ENCODE measurements around the gene CAMTA1.

Gene CAMTA1

DNA sequence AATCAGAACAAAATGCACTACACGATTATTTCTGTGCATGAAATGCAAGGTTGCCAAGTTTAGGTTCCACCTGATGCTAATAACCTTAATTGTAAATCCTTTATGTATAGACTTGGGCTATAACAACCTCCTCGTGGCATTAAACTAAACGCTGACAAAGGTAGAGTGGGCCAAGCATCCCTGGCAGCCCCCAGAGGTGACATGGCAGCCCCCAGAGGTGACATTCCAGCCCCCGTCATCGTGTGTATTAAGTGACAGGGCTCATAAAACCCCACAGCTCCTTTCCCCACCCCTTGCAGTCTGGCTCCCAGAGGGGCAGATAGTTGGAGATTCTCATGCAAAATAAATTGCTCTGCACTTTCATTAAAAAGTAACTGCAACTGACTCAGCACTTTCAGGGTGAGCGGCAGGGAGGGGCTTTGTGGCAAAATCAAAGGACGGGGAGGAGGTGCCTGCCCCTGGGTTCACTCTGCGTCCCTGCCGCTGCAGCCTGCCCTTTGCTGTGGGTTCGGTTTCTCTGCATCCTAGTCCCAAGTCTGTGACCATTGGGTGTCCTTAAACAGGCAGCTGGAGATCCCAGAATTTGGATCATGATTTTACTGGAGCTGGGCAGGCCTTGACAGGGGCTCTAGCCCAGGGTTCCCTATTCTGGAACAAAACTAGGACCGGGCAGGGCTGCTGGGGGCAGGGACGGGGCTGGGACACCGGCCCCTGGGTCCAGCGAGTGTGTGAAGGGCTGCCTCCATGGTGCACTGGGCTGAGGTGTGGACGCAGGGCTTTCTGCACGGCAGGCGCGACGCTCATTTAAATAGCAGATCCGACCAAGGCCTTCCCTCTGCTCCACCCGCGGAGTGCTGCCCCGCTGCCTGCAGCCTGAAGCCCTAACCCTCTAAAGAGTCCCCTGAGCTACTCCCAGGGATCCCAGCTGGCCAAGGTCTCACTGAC lies 751.0 kb downstream of the CAMTA1 start:
- no peak for DNase-seq (ENCODE audit: low spot score)

DNA sequence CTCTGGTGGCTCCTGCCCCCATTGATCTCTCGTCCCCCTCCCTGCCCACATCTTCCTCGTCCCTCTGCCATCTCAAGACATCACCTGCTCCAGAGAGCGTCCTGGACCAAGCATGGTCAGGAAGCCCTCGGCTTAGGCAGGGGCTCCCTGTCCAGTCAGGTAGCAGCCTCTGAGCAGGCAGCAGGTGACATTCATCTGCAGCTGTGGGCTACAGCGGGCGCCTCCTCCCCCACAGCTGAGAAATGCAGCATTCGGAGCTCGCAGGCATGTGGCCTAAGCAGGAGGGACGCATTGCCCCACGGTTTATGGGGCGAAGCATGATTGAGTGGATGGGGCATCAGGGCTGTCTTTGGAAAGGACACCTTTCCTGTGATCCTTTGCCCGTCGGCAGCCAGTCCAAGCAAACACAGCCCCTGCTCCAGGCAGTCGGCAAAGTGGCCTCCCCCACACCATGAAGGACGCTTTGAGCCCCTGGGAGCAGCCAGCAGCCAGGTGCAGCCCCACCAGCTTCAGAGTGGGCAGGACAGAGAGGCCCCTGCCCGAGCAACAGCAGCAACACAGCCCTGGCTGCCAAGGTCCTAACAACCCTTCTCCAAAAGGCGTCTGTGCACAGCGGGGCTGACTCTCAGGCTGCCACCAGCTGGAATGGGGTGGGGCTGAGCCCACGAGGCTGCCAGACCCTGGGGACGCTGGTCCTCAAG lies 751.8 kb downstream of the CAMTA1 start:
- no peak for DNase-seq (ENCODE audit: low spot score)

GRCh38 chr1:7538033-7538432 lies 752.8 kb downstream of the CAMTA1 start:
- no peak for DNase-seq (ENCODE audit: low spot score)

DNA sequence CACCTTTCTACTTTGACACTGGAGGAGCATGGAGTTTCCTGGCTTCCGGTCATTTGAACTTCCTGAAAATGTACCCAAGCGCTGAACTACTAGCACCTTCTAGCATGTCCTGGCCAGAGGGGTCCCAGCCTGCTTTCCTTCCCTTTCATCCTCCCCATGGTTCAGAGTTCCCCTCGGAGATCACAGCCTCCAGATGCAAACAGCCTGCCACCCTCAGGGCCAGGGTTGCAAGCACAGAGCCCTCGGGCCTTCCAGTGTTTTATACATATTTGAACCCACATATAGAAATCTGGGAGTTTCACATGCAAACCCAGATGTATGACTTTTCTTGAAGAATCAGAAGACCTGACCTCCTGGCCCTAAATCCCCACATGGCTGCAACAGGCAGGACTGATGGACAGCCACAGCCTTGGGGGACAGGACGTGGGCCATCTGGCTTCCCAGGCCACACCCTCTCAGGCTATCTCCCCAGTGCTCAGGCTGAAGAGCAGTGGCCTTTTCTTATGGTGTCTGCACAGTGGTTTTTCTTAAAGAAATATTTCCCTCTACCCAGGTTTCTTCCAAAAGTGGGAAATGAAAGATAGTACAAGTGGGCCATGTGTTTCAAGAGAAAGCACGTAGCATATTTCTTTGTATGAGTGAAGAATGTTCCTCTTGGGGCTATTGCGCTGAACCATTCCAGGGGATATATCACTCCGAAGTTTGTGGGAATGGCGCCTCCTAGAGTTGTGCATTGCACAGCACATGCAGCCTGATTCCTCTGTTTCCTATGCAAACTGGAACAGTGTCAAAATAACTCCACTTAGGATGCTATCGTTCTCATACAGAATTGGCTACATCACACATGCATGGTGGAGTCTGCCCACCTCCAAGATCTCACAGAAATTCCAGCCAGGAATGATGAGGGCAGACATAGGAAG lies 753.9 kb downstream of the CAMTA1 start:
- no peak for DNase-seq (ENCODE audit: low spot score)

- peak; percentile 3 for DNase-seq (ENCODE audit: low spot score)
Measured at GRCh38 chr1:7539769-7540175, 754.5 kb downstream of the CAMTA1 start.

- no peak for DNase-seq (ENCODE audit: low spot score)
Measured at GRCh38 chr1:7540816-7541215, 755.6 kb downstream of the CAMTA1 start.

GRCh38 chr1:7541629-7542028 lies 756.4 kb downstream of the CAMTA1 start:
- DNase-seq (ENCODE audit: low spot score): no peak

DNA sequence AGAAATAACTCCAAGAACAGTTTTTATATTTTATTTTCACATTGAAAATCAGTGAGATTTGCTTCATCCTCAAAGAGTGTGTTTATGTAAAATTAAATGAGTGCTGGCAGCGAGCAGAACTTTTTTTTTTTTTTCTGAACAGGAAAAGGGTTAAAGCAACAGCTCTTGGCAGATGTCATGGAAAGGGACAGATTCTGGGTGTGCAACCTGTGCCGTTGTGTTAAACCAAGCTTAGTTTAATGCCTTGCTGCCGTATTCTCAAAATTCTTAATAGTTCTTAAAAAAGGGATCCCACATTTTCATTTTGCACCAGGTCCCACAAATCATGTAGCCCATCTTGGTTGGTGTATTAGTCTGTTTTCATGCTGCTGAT lies 758.5 kb downstream of the CAMTA1 start:
- no peak for DNase-seq (ENCODE audit: low spot score)

GRCh38 chr1:7549277-7550161 lies 764.3 kb downstream of the CAMTA1 start:
- DNase-seq (ENCODE audit: low spot score): no peak

GRCh38 chr1:7550261-7550865 lies 765.1 kb downstream of the CAMTA1 start:
- DNase-seq (ENCODE audit: low spot score): no peak

GRCh38 chr1:7550981-7551380 lies 765.7 kb downstream of the CAMTA1 start:
- no peak for DNase-seq (ENCODE audit: low spot score)

DNA sequence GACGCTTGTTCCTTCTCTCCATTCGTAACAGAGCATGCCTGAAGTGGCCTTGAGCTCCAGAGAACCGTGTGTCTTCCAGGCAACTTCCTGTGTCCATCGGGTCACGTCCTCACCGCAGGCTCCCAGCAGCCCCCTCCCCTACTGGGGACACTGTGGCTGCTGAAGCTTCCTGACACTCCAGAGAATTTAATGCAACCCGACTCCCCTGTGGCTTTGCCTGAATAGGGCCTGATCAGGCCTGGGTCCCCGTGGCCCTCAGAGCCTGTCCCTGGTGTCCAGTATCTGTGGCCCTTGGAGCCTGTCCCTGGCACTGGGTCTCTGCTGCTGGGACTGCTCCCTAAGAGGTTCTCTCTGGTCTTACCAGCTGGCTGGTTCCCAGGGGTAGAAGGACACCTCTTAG lies 766.2 kb downstream of the CAMTA1 start:
- DNase-seq (ENCODE audit: low spot score): no peak

GRCh38 chr1:7552402-7552801 lies 767.1 kb downstream of the CAMTA1 start:
- DNase-seq (ENCODE audit: low spot score): no peak

GRCh38 chr1:7553042-7553690 lies 767.9 kb downstream of the CAMTA1 start:
- no peak for DNase-seq (ENCODE audit: low spot score)

GRCh38 chr1:7554385-7555235 lies 769.4 kb downstream of the CAMTA1 start:
- DNase-seq (ENCODE audit: low spot score): no peak

- no peak for DNase-seq (ENCODE audit: low spot score)
Measured at GRCh38 chr1:7555391-7556185, 770.3 kb downstream of the CAMTA1 start.

DNA sequence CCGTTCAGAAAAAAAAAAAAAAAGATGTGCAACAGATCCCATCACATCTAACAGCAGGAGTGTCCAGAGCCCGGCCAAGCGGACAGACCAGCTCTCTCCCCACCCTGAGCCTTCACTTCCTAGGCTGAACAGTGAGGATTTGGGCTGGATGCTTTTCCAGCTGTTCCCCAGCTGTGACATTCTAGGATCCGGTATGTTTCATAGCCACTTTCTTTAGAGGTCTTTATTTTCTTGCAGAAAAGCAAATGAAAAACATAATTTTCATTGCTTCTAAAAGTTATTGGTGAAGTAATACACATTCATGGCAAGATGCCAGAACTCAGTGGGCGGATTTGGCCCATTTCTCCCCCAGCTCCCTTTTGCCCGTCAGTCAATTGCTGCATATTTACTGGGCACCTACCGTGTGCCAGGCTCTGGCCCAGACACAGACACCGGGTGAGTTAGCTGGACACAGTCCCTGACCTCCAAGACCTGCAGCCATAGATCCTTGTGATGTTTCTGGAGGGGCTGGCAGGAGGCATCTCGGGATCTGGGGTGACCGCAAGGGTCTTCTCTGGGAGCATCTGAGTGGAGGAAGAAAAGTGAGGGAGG lies 772.1 kb downstream of the CAMTA1 start:
- DNase-seq (ENCODE audit: low spot score): no peak

DNA sequence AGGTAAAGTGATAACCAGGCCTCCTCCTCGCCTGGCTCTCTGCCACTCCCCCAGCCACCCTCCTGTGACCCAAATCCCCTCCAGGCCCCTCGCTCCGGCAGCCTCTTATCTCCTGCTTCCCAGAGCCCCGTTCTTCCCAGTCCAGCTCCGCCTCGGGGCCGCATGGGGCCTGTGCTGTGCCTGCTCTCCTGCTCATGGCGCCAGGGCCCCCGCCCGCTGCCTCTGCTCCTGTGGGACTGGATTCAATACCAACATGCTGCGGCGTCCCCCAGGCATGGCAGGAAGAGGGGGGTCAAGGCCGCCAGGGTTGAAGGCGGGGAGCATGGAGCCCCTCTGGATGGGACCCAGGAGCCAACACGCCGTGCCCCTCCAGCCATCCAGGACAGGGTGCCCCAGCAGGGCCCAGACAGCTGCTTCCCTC lies 772.8 kb downstream of the CAMTA1 start:
- DNase-seq (ENCODE audit: low spot score): no peak

All from putamen (tissue), 1 donor.